ENCODE measurements around the gene HDDC2. TPM values are rescaled to one million over a fixed set of nuclear protein-coding genes. Genes with fewer than 3 reads are reported as not detected.

Gene HDDC2
- total and polyA plus RNA-seq, 9 of the 15 experiments (the other 6 are each of a cell fraction or from before 2014, with no cell fraction given) = 194 to 632 (median 294) TPM

- in situ Hi-C loops (cut with MboI) = no loop called here
Measured at GRCh38 chr6:125255201-125255600, 46.6 kb downstream of the HDDC2 start.

More at GRCh38 chr6:125255201-125255600, 46.6 kb downstream of the HDDC2 start:
- intact Hi-C loops (cut with micrococcal nuclease) = no loop called here
- no peaks in the 10 kb centered on the region for H4K20me1 ChIP-seq (replicated peaks; ENCODE audit: control insufficient read depth, insufficient read depth, low read length)
- FAIRE-seq = no peak
- H3K9ac ChIP-seq (ENCODE audit: insufficient read depth in 1 of 2, low read depth in 2 of 2, low read length in 2 of 2) = no peak overlapping the region
- no peaks in the 10 kb centered on the region for H3K9me1 ChIP-seq (ENCODE audit: control insufficient read depth, insufficient read depth, low read length)
- H3K4me1 ChIP-seq (replicated peaks in 1 of 2; ENCODE audit: control insufficient read depth in 2 of 2, insufficient read depth in 2 of 2, low read length in 2 of 2) = no peaks in the 10 kb centered on the region
- no peak for TF ChIP-seq TFE3 (CRISPR knock-in tag; IDR thresholded peaks at IDR 0.05)
- TF ChIP-seq FOXK1 (CRISPR knock-in tag; IDR thresholded peaks at IDR 0.05; ENCODE audit: borderline replicate concordance) = no peak
- TF ChIP-seq RBFOX2 (IDR thresholded peaks at IDR 0.05; ENCODE audit: low read depth, low read length) = no peak
- no peak for TF ChIP-seq ZNF507 (tag; conservative IDR thresholded peaks at IDR 0.05)
- TF ChIP-seq RCOR1 (IDR thresholded peaks at IDR 0.05; ENCODE audit: borderline replicate concordance in 1 of 2, low read depth in 2 of 2, low read length in 2 of 2) = no peak
- no peak for TF ChIP-seq PHB (CRISPR knock-in tag; IDR thresholded peaks at IDR 0.05)
- no peak for TF ChIP-seq ZKSCAN1 (IDR thresholded peaks at IDR 0.05; ENCODE audit: low read depth, low read length)
- no peak for TF ChIP-seq HNRNPL (IDR thresholded peaks at IDR 0.05; ENCODE audit: low read depth, low read length)
- TF ChIP-seq RHOXF2B (CRISPR knock-in tag; conservative IDR thresholded peaks at IDR 0.05) = no peak
- TF ChIP-seq EZH2 (IDR thresholded peaks at IDR 0.05; ENCODE audit: borderline replicate concordance, low read depth, low read length) = no peak
- no peak for TF ChIP-seq GATAD2B (IDR thresholded peaks at IDR 0.05; ENCODE audit: borderline replicate concordance)
- TF ChIP-seq SAP30 (IDR thresholded peaks at IDR 0.05; ENCODE audit: borderline replicate concordance, insufficient read depth, low read depth, low read length, poor library complexity, severe bottlenecking) = no peak
- TF ChIP-seq PTBP1 (IDR thresholded peaks at IDR 0.05; ENCODE audit: low read depth, low read length) = no peak
- no peak for TF ChIP-seq SRSF3 (IDR thresholded peaks at IDR 0.05; ENCODE audit: insufficient read depth, low read length)
- TF ChIP-seq EHMT2 (IDR thresholded peaks at IDR 0.05) = no peak
- DNase-seq (ENCODE audit: extremely low read depth in 1 of 4, low spot score in 3 of 4) = no peak
- H3K27ac ChIP-seq (ENCODE audit: extremely low read depth, low read depth, low read length) = no peak overlapping the region
- no TSS peak for BruUV-seq (replicated peaks)
- H3K4me2 ChIP-seq (ENCODE audit: insufficient read depth, low read length) = no peak overlapping the region
- H3K79me2 ChIP-seq (ENCODE audit: control insufficient read depth, insufficient read depth, low read length) = no peaks in the 10 kb centered on the region
- no peak for ATAC-seq
- no peaks in the 10 kb centered on the region for H3K9me3 ChIP-seq (replicated peaks; ENCODE audit: control insufficient read depth, insufficient read depth, low read depth, low read length)
- 76% methylated on average over 3 of the region's 3 CpGs for WGBS (ENCODE audit: insufficient coverage, low coverage, missing lambda C conversion rate)
- ChIA-PET POLR2A (no interaction called here), CTCF (ENCODE audit: low intra/inter-chr PET ratio) (no interaction called here)
- no peak overlapping the region for H3K4me3 ChIP-seq
- no peaks in the 10 kb centered on the region; the same call in none of the 3 replicates for H3K36me3 ChIP-seq (ENCODE audit: control insufficient read depth, insufficient read depth, low read length)
- H3K27me3 ChIP-seq (ENCODE audit: control insufficient read depth in 2 of 2, insufficient read depth in 2 of 2, low read length in 2 of 2) = no peaks in the 10 kb centered on the region
- no peak overlapping the region for H2AFZ ChIP-seq (ENCODE audit: low read depth, low read length)
